Mesodermal cell (in vitro differentiated cells): Measurements from ENCODE around the gene SRGAP2C.
"Not testable (repeated sequence)": the region's sequence is repeated elsewhere in the genome, so short reads cannot be mapped to it uniquely, and the experiment has no call there.

Source experiments
- H3K27ac ChIP-seq: 2 replicates; pipeline ENCODE4 v1.7.0; 2013; ENCODE audit warnings: mild to moderate bottlenecking, low read depth, low read length, moderate library complexity; ENCODE audit not compliant: severe bottlenecking
- H3K36me3 ChIP-seq: 2 replicates; pipeline ENCODE4 v1.7.1; 2013; ENCODE audit warnings: mild to moderate bottlenecking, low read length, moderate library complexity; ENCODE audit not compliant: control insufficient read depth, insufficient read depth
- H3K4me1 ChIP-seq: one replicate; pipeline ENCODE4 v1.7.1; 2013; ENCODE audit warnings: mild to moderate bottlenecking, low read length; ENCODE audit not compliant: insufficient read depth, control insufficient read depth, poor library complexity, severe bottlenecking
- H3K4me3 ChIP-seq: 2 replicates; pipeline ENCODE4 v1.7.0; 2013; ENCODE audit warnings: low read length, control low read depth, mild to moderate bottlenecking; ENCODE audit not compliant: insufficient read depth, poor library complexity, severe bottlenecking; ENCODE audit errors: extremely low read depth
- H3K9me3 ChIP-seq: 2 replicates; pipeline ENCODE4 v1.7.1; 2013; ENCODE audit warnings: mild to moderate bottlenecking, low read length, moderate library complexity; ENCODE audit not compliant: control insufficient read depth
- WGBS, 2 experiments: methylation state at CpG; one replicate each; pipeline ENCODE4 v1.1.5; 2013; ENCODE audit warnings: missing lambda C conversion rate in 2 of 2; ENCODE audit not compliant: insufficient coverage in 2 of 2; 5-methylcytosine and 5-hydroxymethylcytosine counted together

Gene SRGAP2C

DNA sequence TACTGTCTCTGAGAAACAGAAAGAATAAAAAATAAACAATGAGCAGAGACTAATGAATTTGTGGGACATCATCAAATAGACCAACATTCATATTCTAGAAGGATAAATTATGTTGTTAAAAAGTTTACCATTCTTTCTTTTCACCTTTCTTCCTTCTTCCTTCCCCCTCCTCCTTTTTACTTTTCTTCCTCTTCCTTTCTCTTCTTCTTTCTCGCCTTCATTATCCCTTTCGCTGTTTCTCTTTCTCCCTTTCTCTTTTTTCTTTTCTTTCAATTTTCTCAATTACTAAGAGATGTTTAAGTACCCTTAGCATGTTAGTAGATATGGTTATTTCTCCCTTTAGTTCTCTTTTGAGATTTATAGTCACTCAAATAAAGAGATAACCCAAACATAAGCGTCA is 207.4 kb downstream of the SRGAP2C start:
- H3K4me3 ChIP-seq, H3K36me3 ChIP-seq, H3K9me3 ChIP-seq, H3K27ac ChIP-seq, H3K4me1 ChIP-seq: not testable (repeated sequence)
- WGBS, 2 experiments = no CpG with 5 or more reads among the region's 3 CpGs

DNA sequence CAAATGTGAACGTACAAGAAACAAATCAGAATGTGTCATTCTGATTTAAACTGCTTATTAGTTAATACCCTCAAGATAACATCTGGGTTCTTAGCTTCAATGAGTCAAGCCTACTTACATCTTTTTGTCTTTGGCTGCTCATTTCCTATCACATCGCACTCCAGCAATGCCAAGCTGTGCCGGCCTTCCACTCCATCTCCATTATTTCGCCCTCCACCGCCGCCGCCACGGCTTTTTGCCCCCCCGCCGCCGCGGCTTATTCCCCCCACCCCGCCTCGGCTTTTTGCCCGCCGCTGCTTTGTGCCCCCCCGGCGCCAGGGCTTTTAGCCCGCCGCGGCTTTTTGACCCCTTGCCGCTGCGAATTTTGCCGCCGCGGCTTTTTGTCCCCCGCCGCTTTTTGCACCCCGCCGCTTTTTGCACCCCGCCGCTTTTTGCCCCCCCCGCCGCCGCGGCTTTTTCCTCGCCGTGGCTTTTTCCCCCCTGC is 211.0 kb downstream of the SRGAP2C start:
- H3K9me3 ChIP-seq, H3K27ac ChIP-seq, H3K4me1 ChIP-seq, H3K36me3 ChIP-seq: not testable (repeated sequence)
- H3K4me3 ChIP-seq = peak overlapping the region; percentile 42
- WGBS, 2 experiments = 0% methylated on average over 1 to 4 of the region's 38 CpGs

DNA sequence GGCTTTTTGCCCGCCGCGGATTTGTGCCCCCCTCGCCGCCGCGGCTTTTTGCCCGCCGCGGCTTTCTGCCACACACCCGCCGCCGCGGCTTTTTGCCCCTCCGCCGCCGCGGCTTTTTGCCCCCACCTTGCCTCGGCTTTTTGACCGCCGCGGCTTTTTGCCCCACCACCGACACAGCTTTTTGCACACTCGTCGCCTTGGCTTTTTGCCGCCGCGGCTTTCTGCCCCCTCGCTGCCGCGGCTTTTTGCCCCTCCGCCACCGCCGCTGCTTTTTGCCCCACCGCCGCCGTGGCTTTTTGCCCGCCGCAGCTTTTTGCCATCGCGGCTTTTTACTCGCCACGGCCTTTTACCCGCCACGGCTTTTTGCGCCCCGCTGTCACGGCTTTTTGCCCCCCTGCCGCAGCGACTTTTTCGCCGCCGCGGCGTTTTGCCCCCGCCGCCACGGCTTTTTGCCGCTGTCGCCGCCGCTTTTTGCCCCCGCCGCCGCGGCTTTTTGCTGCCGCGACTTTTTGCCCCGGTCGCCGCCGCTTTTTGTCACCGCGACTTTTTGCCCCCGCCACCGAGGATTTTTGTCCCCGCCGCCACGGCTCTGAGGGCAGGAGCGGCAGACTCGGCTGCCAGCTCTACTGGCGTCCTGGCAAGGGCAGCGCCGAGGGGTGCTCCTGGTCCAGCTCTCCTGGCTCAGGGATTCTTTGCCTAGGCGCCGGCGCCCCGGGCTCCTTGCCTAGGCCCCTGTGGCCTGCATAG is 211.7 kb downstream of the SRGAP2C start:
- H3K27ac ChIP-seq, H3K9me3 ChIP-seq, H3K4me1 ChIP-seq, H3K36me3 ChIP-seq: not testable (repeated sequence)
- peak overlapping the region; percentile 42 for H3K4me3 ChIP-seq
- WGBS, 2 experiments = 0 to 1% methylated on average over 11 to 22 of the region's 88 CpGs

DNA sequence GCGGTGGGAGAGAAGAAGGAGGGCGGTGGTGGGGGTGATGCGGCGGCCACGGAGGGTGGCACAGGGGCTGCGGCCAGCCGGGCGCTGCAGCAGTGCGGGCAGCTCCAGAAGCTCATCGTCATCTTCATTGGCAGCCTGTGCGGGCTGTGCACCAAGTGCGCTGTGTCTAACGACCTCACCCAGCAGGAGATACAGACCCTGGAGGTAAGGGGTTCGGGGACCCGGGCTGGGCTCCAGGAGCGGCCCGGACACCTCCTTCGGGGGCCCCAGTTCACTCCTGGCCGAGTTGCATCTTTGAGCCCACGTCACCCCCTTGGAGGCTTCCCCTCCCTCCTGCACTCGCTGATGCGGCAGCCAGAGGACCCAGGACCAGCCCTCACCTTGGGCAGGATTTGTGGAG is 212.3 kb downstream of the SRGAP2C start:
- WGBS, 2 experiments = 39 to 61% methylated on average over 4 to 5 of the region's 22 CpGs
- not testable (repeated sequence) for H3K9me3 ChIP-seq, H3K36me3 ChIP-seq, H3K4me1 ChIP-seq, H3K27ac ChIP-seq
- peak overlapping the region; percentile 42 for H3K4me3 ChIP-seq

DNA sequence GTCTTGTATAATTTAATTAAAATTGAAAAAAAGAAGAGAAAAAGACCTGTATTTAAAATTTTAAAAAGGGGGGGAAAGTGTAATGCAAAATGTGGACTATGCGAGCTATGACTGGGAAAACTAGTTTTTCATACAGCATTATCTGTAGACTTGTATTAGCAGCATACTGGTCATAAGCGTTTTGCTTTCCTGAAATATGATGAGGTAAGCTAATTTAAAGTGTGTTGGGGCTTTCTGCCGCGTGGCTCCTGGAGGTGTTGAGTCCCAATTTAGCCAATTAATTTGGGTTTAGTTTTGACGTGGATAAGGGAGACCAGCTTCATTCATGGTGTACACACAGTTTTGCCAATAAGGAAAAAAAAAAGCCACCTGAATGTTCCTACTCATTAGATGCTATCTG is 214.4 kb downstream of the SRGAP2C start:
- not testable (repeated sequence) for H3K27ac ChIP-seq, H3K36me3 ChIP-seq, H3K4me1 ChIP-seq, H3K4me3 ChIP-seq, H3K9me3 ChIP-seq
- WGBS, 2 experiments = no CpG with 5 or more reads among the region's 5 CpGs

DNA sequence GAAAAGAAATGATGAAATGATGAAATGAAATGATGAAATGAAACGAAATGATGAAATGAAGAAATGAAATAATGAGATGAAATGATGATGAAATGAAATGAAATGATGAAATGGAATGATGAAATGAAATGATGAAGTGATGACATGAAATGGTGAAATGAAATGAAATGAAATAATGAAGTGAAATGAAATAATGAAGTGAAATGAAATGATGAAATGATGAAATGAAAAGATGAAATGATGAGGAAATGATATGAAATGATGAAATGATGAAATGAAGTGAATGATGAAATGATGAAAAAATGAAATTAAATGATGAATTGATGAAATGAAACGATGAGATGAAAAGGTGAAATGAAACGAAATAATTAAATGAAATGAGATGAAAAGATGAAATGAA is 215.3 kb downstream of the SRGAP2C start:
- not testable (repeated sequence) for H3K27ac ChIP-seq, H3K4me1 ChIP-seq, H3K4me3 ChIP-seq, H3K36me3 ChIP-seq, H3K9me3 ChIP-seq
- 91 to 92% methylated on average over 3 of the region's 3 CpGs for WGBS, 2 experiments

DNA sequence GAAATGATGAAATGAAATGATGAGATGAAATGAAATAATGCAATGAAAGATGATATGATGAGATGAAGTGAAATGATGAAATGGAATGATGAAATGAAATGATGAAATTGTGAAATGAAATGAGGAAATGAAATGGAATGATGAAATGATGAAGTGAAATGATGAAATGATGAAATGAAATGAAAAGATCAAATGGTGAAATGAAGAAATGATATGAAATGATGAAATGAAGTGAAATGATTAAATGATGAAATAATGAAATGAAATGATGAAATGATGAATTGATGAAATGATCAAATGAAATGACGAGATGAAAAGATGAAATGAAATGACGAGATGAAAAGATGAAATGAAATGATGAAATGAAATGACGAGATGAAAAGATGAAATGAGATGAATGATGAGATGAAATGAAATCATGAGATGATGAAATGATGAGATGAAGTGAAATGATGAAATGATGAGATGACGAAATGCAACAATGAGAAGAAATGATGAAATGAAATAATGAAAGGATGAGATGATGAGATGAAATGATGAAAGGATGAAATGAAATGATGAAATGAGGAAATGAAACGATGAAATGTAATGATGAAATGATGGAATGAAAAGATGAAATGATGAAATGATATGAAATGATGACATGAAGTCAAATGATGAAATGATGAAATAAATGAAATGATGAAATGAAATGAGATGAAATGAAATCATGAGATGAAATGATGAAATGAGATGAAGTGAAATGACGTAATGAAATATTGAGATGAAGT is 216.0 kb downstream of the SRGAP2C start:
- H3K4me3 ChIP-seq, H3K4me1 ChIP-seq, H3K9me3 ChIP-seq, H3K36me3 ChIP-seq, H3K27ac ChIP-seq: not testable (repeated sequence)
- whole genome bisulfite sequencing, 2 experiments = 69 to 75% methylated on average over 5 of the region's 6 CpGs

DNA sequence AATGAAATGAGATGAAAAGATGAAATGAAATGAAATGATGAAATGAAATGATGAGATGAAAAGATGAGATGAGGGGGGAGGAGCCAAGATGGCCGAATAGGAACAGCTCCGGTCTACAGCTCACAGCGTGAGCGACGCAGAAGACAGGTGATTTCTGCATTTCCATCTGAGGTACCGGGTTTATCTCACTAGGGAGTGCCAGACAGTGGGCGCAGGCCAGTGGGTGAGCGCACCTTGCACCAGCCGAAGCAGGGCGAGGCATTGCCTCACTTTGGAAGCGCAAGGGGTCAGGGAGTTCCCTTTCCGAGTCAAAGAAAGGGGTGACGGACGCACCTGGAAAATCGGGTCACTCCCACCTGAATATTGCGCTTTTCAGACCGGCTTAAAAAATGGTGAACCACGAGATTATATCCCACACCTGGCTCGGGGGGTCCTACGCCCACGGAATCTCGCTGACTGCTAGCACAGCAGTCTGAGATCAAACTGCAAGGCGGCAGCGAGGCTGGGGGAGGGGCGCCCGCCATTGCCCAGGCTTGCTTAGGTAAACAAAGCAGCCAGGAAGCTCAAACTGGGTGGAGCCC is 216.7 kb downstream of the SRGAP2C start:
- WGBS, 2 experiments = 43 to 59% methylated on average over 10 to 13 of the region's 26 CpGs
- H3K9me3 ChIP-seq, H3K27ac ChIP-seq, H3K4me1 ChIP-seq, H3K4me3 ChIP-seq, H3K36me3 ChIP-seq: not testable (repeated sequence)

DNA sequence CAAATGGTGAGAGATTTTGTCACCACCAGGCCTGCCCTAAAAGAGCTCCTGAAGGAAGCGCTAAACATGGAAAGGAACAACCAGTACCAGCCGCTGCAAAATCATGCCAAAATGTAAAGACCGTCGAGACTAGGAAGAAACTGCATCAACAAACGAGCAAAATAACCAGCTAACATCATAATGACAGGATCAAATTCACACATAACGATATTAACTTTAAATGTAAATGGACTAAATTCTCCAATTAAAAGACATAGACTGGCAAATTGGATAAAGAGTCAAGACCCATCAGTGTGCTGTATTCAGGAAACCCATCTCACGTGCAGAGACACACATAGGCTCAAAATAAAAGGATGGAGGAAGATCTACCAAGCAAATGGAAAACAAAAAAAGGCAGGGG is 218.5 kb downstream of the SRGAP2C start:
- H3K4me1 ChIP-seq, H3K9me3 ChIP-seq, H3K36me3 ChIP-seq, H3K27ac ChIP-seq, H3K4me3 ChIP-seq: not testable (repeated sequence)
- WGBS, 2 experiments = no CpG with 5 or more reads among the region's 7 CpGs

DNA sequence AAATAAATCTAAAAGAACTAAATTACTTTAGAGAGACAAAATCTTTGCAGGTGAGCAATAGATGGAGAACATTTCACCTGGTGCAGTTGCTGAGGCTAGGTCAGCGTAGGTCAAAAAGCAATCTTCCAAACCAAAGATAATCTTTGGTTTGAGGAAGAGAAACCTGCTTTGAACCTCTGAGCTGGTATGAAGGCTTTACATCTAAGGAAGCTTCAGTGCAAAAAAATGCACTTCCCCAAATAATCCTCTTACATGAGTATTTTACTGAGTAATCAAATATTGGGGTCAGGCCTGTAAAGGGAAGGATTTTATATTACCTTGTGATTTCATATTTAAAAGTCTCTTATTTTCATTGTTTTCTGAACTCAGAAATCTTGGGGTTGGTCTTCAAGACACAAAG is 223.6 kb downstream of the SRGAP2C start:
- no peak overlapping the region for H3K27ac ChIP-seq
- H3K9me3 ChIP-seq = no peaks in the 10 kb centered on the region
- no peaks in the 10 kb centered on the region for H3K4me1 ChIP-seq

DNA sequence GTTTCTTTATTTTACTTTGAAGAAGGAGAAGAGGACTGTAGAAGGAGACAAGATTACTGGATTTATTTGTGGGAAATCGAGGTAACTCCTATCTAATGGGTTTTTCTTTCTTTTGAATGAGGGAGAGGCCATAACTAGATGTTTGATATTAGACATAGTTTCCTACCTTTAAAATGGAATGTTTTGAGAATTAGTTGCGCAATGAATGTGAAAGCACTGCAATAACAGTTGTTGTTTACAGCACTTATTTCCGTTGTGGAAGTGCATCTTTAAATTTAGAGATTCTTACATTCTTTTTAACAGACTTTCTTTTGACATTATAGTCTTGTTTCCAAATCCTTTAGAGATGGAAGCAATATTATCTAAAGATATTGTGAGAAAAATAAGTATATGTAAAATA is 229.0 kb downstream of the SRGAP2C start:
- Histone ChIP-seq H3K4me1 (no peaks in the 10 kb centered on the region), H3K36me3 (no peaks in the 10 kb centered on the region), H3K9me3 (no peaks in the 10 kb centered on the region), H3K27ac (no peak overlapping the region), H3K4me3 (no peak overlapping the region)
- WGBS, 2 experiments = 100% methylated on average over 1 of the region's 3 CpGs; no CpG with 5 or more reads in 1 of the 2 experiments

More for the DNA sequence above, 223.6 kb downstream of the SRGAP2C start:
- no CpG with 5 or more reads among the region's 1 CpG for WGBS, 2 experiments
- Histone ChIP-seq H3K4me3 (no peak overlapping the region), H3K36me3 (no peaks in the 10 kb centered on the region)
